HG03175 (cell line): ENCODE measurements around the gene FDXR.
"Not testable (repeated sequence)": the region's sequence is repeated elsewhere in the genome, so short reads cannot be mapped to it uniquely, and the experiment has no call there.

Source experiments
- ATAC-seq: cut with Tn5 transposase; IDR thresholded peaks from one replicate; pipeline ENCODE4 v1.9.1; 2021; ENCODE audit warnings: mild to moderate bottlenecking, moderate library complexity; ENCODE audit not compliant: unreplicated experiment

FDXR gene

GRCh38 chr17:74872313-74873036 is at the start of gene FDXR:
TSS of gene FDXR (minus strand) at chr17:74872994. CDS start at chr17:74872944, 50 bp downstream.
- peak; percentile 17 for ATAC-seq

DNA sequence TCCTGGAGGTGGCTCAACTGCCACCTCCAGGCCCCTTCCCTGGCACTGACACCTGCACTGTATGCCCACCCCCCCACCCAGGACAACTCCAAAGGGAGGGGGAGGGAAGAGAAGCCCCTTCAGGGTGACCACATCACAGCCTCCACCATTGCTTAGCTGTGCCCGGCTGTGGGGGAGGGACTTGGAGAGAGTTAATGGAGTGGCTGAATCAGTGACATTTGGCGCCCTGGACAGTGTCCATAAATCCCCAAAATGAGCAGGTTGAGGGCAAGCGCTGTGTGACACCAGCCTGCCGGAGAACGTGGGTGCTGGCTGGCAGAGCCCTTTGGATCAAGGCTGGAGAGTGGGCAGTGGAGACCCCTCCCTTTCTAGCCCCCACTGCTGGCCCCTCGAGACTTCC is 49.4 kb upstream of the FDXR start:
- no peak for ATAC-seq

- ATAC-seq = no peak
Measured at GRCh38 chr17:74921769-74922168, 49.0 kb upstream of the FDXR start.

GRCh38 chr17:74921026-74921681 is 48.4 kb upstream of the FDXR start:
- ATAC-seq = no peak

DNA sequence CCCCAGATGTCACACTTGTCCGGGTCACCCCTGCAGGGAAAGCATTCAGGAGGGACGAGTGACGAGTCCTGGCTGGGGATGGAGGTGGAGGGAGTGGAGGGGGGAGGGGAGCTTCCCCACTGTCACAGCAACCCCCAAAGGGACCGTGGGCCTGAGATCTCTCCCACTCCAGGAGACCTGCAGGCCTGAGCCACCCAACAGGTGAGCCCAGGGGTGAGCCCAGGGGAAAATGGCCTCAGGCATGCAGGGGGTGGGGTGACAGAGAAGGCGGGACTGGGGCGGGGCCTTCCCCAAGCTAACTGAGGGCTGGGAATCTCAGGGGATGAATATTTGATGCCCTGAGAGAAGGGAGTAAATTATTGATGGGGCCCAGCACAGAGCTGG is 47.8 kb upstream of the FDXR start:
- no peak for ATAC-seq

- ATAC-seq = no peak
Measured at GRCh38 chr17:74920306-74920620, 47.5 kb upstream of the FDXR start.

DNA sequence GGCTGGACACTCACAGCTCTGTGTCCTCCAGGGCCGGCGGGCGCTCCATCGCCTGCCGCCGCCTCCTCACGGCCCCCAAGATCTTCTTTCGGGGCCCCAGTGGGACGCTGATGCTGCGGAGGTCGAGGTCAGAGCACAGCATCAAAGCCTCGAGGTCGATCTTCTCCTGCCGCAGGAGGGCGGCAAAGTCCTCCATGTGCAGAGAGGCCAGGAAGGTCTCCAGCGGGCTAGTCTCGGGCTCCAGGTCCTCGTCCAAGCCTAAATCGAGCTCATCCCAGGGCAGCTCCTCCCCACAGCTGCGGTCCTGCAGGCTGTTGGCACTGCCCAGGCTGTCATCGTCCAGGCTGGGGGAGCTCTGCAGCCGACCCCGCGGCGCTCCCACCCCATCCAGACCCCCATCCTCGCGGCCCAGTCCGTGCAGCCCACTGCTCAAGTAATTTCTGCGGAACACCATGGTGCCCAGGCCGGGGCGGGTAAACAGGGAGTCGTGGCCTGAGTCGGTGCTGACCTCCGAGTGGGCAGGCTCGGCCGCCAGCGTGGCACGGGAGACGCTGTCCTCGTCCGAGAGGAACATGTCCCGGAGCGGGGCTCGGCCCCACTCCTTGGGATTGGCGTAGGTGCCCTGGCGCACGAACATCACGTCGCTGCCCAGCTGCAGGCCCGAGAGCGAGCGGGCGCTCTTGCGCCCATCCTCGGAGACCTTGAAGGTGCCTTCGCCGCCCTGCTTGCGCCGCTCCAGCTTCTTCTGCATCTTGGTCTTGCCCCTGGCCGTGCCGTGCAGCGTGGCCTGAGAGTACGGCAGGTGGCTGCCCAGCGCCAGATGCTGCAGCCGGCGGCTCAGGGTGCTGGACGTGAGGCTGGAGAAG is 46.9 kb upstream of the FDXR start:
- ATAC-seq = no peak

- ATAC-seq = no peak
Measured at GRCh38 chr17:74918906-74919305, 46.1 kb upstream of the FDXR start.

DNA sequence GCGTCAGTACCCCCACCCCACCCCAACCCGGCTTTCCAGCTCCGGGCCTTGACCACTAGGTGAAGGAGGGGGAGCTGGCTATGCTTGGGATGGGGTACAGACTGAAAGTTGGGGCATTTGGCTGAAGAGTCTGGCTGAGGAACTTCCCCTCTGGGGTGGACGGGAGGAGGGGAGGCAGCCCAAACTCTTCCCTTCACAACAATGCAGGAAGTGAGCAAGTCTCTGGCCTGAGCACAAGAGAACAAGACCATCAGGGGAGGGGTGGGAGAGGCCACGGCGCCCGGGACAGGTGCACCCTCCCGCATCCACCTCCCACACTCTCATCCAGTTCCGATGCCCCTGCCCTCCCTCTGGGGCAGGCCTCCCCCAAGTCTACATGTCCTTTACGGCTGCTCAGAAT is 44.6 kb upstream of the FDXR start:
- no peak for ATAC-seq

- no peak for ATAC-seq
Measured at GRCh38 chr17:74916851-74917199, 44.0 kb upstream of the FDXR start.

DNA sequence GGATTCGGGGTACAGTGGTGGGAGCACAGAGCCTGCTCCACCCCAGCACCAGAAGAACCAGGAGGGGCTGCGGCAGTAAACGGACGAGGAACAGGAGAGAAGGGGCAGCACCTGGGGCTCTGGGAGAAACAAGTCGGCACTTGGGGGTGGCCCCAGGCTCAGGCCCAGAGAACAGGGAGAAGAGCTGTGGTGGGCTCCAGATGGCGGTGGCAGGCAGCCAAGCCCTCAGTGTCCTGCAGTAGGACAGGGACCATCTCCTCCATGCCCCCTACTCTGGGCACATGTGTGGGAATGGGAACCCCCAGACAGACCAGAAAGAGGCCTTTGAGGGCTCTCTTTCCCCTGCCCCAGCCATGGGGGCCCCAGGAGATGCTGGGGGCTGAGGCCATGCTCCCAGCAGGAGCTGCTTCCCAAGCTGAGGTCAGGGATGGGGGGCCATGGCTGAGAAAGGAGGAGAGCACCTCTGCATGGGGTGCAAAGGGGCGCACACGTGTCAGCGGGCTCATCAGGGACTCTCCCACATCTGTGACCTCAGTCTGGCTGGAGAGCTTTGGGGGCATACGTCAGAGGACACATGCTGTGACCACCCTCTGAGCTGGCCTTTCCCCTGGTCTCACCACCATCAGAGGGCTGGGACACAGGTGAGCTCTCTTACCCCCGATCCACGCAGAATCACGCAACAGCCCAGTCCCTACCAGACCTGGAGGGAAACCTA is 43.5 kb upstream of the FDXR start:
- no peak for ATAC-seq

DNA sequence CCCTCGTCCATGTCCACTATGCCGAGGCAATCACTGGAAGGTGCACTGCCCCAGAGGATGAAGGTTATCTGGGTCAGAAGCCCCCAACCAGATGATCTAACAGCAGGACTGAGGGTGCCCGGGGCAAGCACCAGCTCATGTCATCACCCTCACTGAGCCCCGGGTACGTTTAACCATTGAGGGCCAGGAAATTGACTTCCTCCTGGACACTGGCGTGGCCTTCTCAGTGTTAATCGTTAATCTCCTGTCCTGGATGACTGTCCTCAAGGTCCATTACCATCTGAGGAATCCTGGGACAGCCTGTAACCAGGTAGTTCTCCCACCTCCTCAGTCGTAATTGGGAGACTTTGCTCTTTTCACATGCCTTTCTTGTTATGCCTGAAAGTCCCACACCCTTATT is 38.6 kb upstream of the FDXR start:
- ATAC-seq = not testable (repeated sequence)

DNA sequence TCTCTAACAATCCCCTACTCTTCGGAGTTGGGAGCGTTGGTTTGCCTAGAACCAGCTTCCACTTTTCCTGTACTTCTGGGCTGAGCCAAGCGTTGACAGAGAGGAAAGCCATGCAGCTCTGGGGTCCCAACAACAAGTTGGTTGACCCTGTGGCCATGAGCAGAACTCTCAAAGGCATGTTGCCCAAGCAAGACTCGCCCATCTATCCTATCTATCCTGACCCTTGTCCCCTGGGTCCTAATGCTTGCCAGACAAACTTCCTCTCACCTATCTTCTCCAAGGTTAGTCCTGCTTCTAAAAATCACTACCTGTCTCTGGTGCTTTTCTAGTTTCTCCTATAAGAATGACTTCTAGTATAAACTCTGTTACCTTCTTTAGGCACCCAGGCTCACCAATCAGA is 36.3 kb upstream of the FDXR start:
- not testable (repeated sequence) for ATAC-seq

DNA sequence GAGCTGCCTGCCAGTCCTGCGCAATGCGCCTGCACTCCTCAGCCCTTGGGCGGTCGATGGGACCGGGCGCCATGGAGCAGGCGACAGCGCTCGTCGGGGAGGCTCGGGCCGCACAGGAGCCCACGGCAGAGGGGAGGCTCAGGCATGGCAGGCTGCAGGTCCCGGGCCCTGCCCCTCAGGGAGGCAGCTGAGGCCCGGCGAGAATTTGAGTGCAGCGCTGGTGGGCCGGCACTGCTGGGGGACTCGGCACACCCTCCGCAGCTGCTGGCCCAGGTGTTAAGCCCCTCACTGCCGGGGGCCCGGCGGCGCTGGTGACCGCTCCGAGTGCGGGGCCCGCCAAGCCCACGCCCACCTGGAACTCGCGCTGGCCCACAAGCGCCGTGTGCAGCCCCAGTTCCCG is 34.2 kb upstream of the FDXR start:
- no peak for ATAC-seq

DNA sequence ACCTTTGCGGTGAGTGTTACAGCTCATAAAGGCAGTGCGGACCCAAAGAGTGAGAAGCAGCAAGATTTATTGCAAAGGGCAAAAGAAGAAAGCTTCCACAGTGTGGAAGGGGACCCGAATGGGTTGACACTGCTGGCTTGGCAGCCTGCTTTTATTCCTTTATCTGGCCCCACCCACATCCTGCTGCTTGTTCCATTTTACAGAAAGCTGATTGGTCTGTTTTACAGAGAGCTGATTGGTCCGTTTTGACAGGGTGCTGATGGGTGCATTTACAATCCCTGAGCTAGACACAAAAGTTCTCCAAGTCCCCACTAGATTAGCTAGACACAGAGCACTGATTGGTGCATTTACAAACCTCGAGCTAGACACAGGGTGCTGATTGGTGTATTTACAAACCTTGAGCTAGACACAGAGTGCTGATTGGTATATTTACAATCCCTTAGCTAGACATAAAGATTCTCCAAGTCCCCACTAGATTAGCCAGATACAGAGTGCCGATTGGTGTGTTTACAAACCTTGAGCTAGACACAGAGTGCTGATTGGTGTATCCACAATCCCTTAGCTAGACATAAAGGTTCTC is 33.5 kb upstream of the FDXR start:
- not testable (repeated sequence) for ATAC-seq

DNA sequence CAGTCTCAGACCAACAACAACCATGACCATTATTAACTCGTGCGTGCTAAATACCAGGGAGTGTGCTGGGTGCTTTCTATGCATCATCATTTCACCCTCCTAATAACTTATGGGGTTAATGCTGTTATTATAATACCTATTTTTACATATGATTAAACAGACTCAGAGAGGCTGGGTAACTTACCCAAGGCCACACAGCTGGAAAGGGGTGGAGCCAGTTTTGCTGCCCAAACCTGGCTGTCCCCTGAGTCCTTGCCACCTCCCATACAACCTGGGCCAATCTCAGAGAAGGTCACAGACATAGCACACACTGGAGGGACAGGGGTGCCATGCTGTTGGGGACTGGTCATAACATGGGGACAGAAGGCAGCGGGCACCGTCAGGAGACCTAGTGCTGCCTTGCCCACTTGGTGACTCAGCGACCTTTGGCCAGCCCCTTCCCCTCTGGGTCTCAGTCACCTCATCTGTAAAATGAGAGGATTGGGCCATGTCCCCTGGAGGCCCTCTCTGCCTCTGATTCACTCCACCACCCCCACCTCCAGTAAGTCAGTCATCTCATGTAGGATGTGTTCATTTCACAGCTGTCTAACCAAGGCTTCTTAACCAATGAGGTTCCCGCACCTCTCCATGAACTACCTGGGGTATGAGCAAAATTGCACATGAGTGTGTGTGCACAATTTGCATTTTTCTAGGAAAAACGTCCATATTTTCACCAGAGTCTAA is 32.1 kb upstream of the FDXR start:
- no peak for ATAC-seq

DNA sequence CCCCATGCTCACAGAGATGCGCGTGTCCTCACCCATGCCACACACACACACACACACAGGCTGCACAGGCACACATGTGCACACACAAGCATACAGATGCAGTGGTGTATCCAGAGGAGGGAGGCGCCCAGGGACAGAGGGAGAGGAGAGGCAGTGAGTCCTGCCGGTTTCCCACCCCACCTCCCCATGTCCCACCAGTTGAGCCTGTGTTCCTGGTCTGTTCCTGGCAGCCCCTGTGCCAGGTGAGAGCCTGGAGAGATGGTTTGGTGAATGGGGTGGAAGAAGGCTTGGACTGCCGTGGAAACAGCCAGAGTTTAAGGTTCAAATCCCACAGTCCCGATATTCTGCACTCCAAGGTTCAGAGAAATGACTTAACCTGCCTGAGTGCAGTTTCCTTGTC is 30.9 kb upstream of the FDXR start:
- ATAC-seq = no peak

DNA sequence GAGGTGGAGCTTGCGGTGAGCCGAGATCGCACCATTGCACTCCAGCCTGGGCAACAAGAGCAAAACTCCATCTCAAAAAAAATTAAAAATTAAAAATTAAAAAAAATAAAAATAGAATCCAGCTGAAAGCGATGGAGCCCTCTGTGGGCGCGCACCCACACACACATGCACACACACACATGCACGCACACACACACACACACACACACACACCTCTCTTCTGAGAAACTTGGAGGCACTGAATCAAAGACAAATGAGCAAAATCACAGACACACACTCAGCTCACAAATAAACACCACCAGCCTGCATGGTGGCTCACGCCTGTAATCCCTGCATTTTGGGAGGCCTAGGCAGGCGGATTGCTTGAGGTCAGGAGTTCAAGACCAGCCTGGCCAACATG is 30.2 kb upstream of the FDXR start:
- ATAC-seq = no peak

GRCh38 chr17:74901353-74902135 is 28.8 kb upstream of the FDXR start:
- ATAC-seq = no peak

DNA sequence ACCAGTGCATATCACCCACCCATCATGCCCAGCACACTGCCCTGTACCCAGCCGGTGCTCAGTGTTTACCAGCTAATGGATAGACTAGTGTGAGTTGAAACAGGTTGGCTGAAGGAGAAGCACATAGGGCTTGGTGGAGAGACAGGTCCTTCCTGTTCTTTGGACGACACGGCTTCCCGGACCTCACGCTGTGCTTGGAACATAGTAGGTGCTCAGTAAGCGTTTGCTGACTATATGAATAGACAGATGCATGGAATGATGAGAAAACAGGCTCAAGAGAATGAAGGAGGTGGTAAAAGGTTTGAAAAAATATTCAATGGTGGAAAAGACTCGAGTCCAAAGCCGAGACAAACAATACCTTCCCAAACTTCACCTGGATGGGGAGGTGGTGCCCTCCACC is 27.4 kb upstream of the FDXR start:
- no peak for ATAC-seq
